ENCODE data around the gene ASGR1. TPM values are rescaled to one million over a fixed set of nuclear protein-coding genes. Genes with fewer than 3 reads are reported as not detected.

Gene ASGR1
- total and polyA plus RNA-seq, 3 donors from 2014 or later: 11.5 to 21.3 (median 19.1) TPM

DNA sequence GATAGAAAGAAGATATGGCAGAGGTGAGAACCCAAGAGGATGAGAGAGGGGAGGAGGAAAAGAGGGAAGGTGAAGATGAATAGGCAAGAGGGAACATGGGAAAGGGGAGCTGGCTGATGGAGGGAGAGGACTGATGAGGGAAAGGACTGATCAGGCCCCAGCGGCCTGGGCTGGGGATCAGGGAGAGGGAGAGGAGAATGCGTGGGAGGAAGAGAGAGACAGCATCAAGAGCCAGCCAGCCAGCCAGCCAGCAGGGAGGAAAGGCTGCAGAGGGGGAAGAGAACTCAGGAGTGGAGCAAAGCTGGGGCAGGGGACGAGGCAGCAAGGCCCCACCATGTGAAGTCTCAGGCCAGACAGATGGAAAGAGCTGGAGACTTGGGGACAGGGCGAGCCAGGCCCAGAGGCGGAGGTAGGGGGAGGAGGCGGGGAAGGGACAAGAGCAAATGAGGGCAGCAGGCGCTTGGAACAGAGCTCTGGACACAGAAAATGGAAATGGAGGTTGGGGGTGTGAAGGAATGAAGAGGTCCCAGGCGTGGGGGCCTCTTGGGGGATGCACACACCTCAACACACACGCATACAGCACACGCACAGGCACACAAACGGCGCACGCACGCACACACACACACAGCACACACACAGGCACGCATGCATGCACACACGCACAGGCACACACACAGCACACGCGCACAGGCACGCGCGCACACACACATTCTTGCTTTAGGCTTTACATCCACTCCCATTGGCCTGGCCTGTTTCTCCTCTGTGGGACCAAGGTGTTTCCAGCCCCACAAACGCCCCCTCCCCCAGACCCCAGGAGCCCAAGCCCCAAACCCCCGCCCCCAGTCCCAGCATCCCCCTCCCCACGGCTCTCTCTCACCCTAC lies 28.2 kb upstream of the ASGR1 start:
- H3K36me3 ChIP-seq (ENCODE audit: low read depth, missing control alignments): no peaks in the 10 kb centered on the region
- H3K27ac ChIP-seq: peak overlapping the region; percentile 55 to 71
- TF ChIP-seq, protein P1, sequence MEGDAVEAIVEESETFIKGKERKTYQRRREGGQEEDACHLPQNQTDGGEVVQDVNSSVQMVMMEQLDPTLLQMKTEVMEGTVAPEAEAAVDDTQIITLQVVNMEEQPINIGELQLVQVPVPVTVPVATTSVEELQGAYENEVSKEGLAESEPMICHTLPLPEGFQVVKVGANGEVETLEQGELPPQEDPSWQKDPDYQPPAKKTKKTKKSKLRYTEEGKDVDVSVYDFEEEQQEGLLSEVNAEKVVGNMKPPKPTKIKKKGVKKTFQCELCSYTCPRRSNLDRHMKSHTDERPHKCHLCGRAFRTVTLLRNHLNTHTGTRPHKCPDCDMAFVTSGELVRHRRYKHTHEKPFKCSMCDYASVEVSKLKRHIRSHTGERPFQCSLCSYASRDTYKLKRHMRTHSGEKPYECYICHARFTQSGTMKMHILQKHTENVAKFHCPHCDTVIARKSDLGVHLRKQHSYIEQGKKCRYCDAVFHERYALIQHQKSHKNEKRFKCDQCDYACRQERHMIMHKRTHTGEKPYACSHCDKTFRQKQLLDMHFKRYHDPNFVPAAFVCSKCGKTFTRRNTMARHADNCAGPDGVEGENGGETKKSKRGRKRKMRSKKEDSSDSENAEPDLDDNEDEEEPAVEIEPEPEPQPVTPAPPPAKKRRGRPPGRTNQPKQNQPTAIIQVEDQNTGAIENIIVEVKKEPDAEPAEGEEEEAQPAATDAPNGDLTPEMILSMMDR (IDR thresholded peaks at IDR 0.05): no peak
- no peak for TF ChIP-seq POLR2A (IDR thresholded peaks at IDR 0.05)
- 38 to 60% methylated on average over 15 to 23 of the region's 24 CpGs for WGBS, 2 donors
- no peak overlapping the region for H3K4me3 ChIP-seq
- no peaks in the 10 kb centered on the region for H3K9me3 ChIP-seq
- intact Hi-C loops (cut with DNase I; ENCODE audit: low total_unique reads): no loop called here
- H3K4me1 ChIP-seq: peaks cover 39% of the 10 kb centered on the region
- DNase-seq: peak; percentile 46
- H3K27me3 ChIP-seq: no peaks in the 10 kb centered on the region

DNA sequence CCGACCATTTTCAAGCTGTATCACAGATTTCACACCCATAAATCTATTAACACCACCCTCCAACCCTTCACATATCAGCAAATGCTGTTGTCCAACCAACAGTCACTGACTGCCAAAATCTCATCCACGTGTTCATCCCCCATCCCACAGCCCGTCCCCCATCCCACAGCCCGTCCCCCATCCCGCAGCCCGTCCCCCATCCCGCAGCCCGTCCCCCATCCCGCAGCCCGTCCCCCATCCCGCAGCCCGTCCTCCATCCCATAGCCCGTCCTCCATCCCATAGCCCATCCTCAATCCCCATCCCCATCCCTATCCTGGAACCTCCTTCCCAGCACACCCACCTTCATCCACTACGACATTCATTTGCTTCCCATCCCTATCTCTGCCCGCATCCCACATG lies 26.4 kb upstream of the ASGR1 start:
- 35 to 46% methylated on average over 15 of the region's 15 CpGs for WGBS, 2 donors
- H3K27ac ChIP-seq: peak overlapping the region in 1 of 2 donors; percentile 80
- TF ChIP-seq, protein P1 (IDR thresholded peaks at IDR 0.05): no peak
- no peak for TF ChIP-seq POLR2A (IDR thresholded peaks at IDR 0.05)
- no peak for DNase-seq
- H3K27me3 ChIP-seq: no peaks in the 10 kb centered on the region
- H3K36me3 ChIP-seq (ENCODE audit: low read depth, missing control alignments): no peaks in the 10 kb centered on the region
- intact Hi-C loops (cut with DNase I; ENCODE audit: low total_unique reads): no loop called here
- peak overlapping the region; percentile 52 to 55 for H3K4me3 ChIP-seq
- peaks cover 39% of the 10 kb centered on the region for H3K4me1 ChIP-seq
- H3K9me3 ChIP-seq: no peaks in the 10 kb centered on the region

DNA sequence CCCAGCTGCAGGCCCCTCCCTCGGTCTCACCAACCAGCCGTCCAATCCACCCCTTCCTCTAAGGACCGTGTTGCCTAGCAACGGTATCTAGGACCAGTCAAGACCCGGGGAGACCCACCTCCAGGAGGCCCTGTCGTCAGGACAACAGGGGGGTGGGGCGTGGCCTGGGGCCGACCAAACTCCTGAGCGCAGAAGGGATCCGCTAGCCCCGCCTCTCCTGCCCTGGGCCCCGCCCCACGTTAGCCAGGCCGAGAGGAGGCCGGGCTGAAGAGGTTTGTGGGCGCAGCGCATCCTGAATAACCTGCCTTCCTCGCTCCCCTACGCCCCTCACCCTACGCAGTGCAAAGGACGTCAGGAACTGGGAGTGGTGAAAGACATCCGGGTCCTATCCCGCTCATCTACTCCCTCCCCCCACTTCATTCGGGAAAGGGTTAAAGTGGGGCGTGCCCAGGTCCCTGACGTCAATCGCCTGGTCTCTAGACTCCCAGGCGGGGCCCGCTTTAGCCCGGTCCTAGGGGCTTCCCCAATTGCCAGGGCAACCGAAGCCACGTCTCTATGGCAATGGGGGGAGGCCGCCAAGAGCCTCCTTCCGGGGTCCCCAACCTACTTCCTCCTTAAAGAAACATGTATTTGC lies 25.8 kb upstream of the ASGR1 start:
- peak; percentile 89 for DNase-seq
- no peaks in the 10 kb centered on the region for H3K27me3 ChIP-seq
- no peak for TF ChIP-seq POLR2A (IDR thresholded peaks at IDR 0.05)
- TF ChIP-seq, protein P1 (IDR thresholded peaks at IDR 0.05): peak in 1 of 3 experiments; percentile 7
- H3K36me3 ChIP-seq (ENCODE audit: low read depth, missing control alignments): no peaks in the 10 kb centered on the region
- H3K4me1 ChIP-seq: peaks cover 39% of the 10 kb centered on the region
- H3K4me3 ChIP-seq: peak overlapping the region; percentile 52 to 55
- peak overlapping the region; percentile 59 to 80 for H3K27ac ChIP-seq
- intact Hi-C loops (cut with DNase I; ENCODE audit: low total_unique reads): no loop called here
- WGBS, 2 donors: 2 to 6% methylated on average over 6 to 34 of the region's 34 CpGs
- no peaks in the 10 kb centered on the region for H3K9me3 ChIP-seq

DNA sequence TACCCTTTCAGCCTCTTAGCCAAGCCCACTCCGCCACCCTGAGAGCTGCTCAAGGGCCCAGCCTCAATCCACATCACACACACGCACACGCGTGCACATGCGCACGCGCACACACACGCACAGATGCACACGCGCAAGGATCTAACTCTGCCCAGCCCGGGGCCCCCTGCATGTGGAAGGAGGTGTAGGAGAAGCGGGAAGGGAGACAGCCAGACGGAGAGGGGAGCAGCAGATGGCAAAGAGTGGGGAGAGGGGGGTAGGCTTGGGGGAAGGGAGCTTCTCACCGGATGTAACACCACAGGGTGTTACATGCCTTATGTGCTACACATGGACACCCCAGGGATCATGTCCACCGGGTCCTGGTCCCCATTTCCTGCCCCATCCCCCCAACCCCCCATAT lies 25.2 kb upstream of the ASGR1 start:
- no peaks in the 10 kb centered on the region for H3K36me3 ChIP-seq (ENCODE audit: low read depth, missing control alignments)
- intact Hi-C loops (cut with DNase I; ENCODE audit: low total_unique reads): no loop called here
- 40 to 43% methylated on average over 9 to 15 of the region's 15 CpGs for WGBS, 2 donors
- H3K27me3 ChIP-seq: no peaks in the 10 kb centered on the region
- TF ChIP-seq POLR2A (IDR thresholded peaks at IDR 0.05): no peak
- TF ChIP-seq, protein P1 (IDR thresholded peaks at IDR 0.05): no peak
- H3K27ac ChIP-seq: peak overlapping the region; percentile 59 to 80
- no peak for DNase-seq
- no peaks in the 10 kb centered on the region for H3K9me3 ChIP-seq
- H3K4me1 ChIP-seq: peaks cover 39% of the 10 kb centered on the region
- H3K4me3 ChIP-seq: peak overlapping the region; percentile 52 to 55

Data from testis (tissue), 3 donors.